Sciatic nerve (tissue), 2 donors: Measurements from ENCODE around the gene HOXA3. TPM values are rescaled to one million over a fixed set of nuclear protein-coding genes. Genes with fewer than 3 reads are reported as not detected.

Experiments used
- ATAC-seq: fragments of 200-7000 bp; cut with Tn5 transposase; one replicate; pipeline ENCODE4 v1.9.1; 2020; ENCODE audit warnings: mild to moderate bottlenecking, moderate library complexity
- DNase-seq: peaks from one replicate; pipeline ENCODE4 v3.0.0-alpha.2; 2020; ENCODE audit warnings: low spot score
- intact Hi-C: fragments of 100-400 bp; cut with DNase I; formaldehyde crosslinking; loops from one replicate; pipeline ENCODE4 v1.14.2; 2022
- total RNA-seq: library from RNA; stranded (reverse); fragmentation: NEBNext Ultra II Directional; extraction: Animal tissue kit (Norgen Biotek cat#: 25700); gene quantifications from one replicate; pipeline ENCODE4 v1.2.1, GENCODE V29; 2021
- donor health status: DM: no; HTN: no; CAD: no.
- donor health status: DM: no; HTN: no; CAD: no.

Gene HOXA3
- total RNA-seq, 1 donor from 2014 or later, result 20.9 TPM

GRCh38 chr7:27102581-27103442, 49.6 kb downstream of the HOXA3 start, which contains the start of gene HOXA2:
Gene HOXA2 (minus strand): TSS chr7:27102683. CDS start chr7:27102500, 183 bp downstream.
- intact Hi-C loops, result no loop called here
- ATAC-seq (peak; percentile 58), DNase-seq (no peak)

- intact Hi-C loops, result no loop called here
- ATAC-seq, result no peak
- DNase-seq, result no peak
Observed at GRCh38 chr7:27101957-27102580, 50.3 kb downstream of the HOXA3 start.

- DNase-seq (no peak), ATAC-seq (no peak)
- intact Hi-C loops, result no loop called here
Observed at GRCh38 chr7:27101171-27101956, 51.0 kb downstream of the HOXA3 start.

- DNase-seq, result no peak
- no peak for ATAC-seq
- intact Hi-C loops, result no loop called here
Observed at GRCh38 chr7:27100694-27101170, 51.7 kb downstream of the HOXA3 start.

GRCh38 chr7:27099453-27100370, 52.7 kb downstream of the HOXA3 start:
- ATAC-seq (no peak), DNase-seq (no peak)
- intact Hi-C loops, result no loop called here

GRCh38 chr7:27098578-27099451, 53.6 kb downstream of the HOXA3 start:
- DNase-seq (no peak), ATAC-seq (peak; percentile 35)
- intact Hi-C loops, result no loop called here

- ATAC-seq, result peak; percentile 58
- DNase-seq, result no peak
- intact Hi-C loops, result no loop called here
Observed at GRCh38 chr7:27097686-27098577, 54.5 kb downstream of the HOXA3 start.

GRCh38 chr7:27096768-27097514, 55.4 kb downstream of the HOXA3 start:
- intact Hi-C loops, result no loop called here

GRCh38 chr7:27095897-27096767, 56.3 kb downstream of the HOXA3 start, which contains the start of gene HOXA1:
Gene HOXA1 (minus strand): TSS chr7:27096000. CDS start chr7:27095912, 88 bp downstream.
- ATAC-seq, result peak; percentile 80
- intact Hi-C loops, result no loop called here
- peak; percentile 89 for DNase-seq

More at GRCh38 chr7:27096768-27097514, 55.4 kb downstream of the HOXA3 start:
- DNase-seq, result peak; percentile 78
- peak; percentile 71 for ATAC-seq

- DNase-seq (no peak), ATAC-seq (no peak)
- intact Hi-C loops, result no loop called here
Observed at GRCh38 chr7:27095050-27095896, 57.1 kb downstream of the HOXA3 start.

- ATAC-seq, result no peak
- intact Hi-C loops, result no loop called here
- DNase-seq, result peak; percentile 57
Observed at GRCh38 chr7:27094304-27095049, 57.9 kb downstream of the HOXA3 start.

GRCh38 chr7:27093184-27093895, 59.0 kb downstream of the HOXA3 start:
- DNase-seq, result no peak
- ATAC-seq, result no peak
- intact Hi-C loops, result no loop called here

GRCh38 chr7:27092819-27093110, 59.6 kb downstream of the HOXA3 start:
- no peak for DNase-seq
- no peak for ATAC-seq
- intact Hi-C loops, result no loop called here
